Erythroblast (primary cell): ENCODE results near the gene DST.

Experiments
- GATA1 ChIP-seq: IDR thresholded peaks from 2 replicates; pipeline ENCODE4 v1.6.1; 2011; ENCODE audit warnings: low read depth, mild to moderate bottlenecking, control low read depth, low read length, moderate library complexity
- POLR2A ChIP-seq: IDR thresholded peaks from 2 replicates; pipeline ENCODE4 v1.6.1; 2011; ENCODE audit warnings: mild to moderate bottlenecking, low read length

GRCh38 chr6:56488281-56488680 is 154.4 kb downstream of the DST start:
- TF ChIP-seq POLR2A (no peak), GATA1 (no peak)
